Measurements from ENCODE around the gene TMOD2.

The TMOD2 gene

GRCh38 chr15:51752888-51753287, 1.5 kb downstream of the TMOD2 start:
- Histone ChIP-seq H3K9me2 (replicated peaks; ENCODE audit: low read depth, low read length) (no peaks in the 10 kb centered on the region), H2AFZ (ENCODE audit: low read length) (no peak overlapping the region), H3K27me3 (ENCODE audit: insufficient read depth, low read length, poor library complexity, severe bottlenecking) (no peaks in the 10 kb centered on the region), H3F3A (ENCODE audit: low read depth) (no peaks in the 10 kb centered on the region), H3K4me1 (ENCODE audit: insufficient read depth, low read length, poor library complexity, severe bottlenecking) (peaks cover 45% of the 10 kb centered on the region), H3K9ac (ENCODE audit: low read depth, low read length, poor library complexity, severe bottlenecking) (no peak overlapping the region), H4K20me1 (ENCODE audit: insufficient read depth, low read length, poor library complexity, severe bottlenecking) (no peaks in the 10 kb centered on the region), H3K4me2 (ENCODE audit: low read depth, low read length, poor library complexity, severe bottlenecking) (peak overlapping the region; percentile 93), H3K79me2 (ENCODE audit: insufficient read depth, low read length) (peaks cover 27% of the 10 kb centered on the region), H3K9me3 (ENCODE audit: insufficient read depth, low read depth, low read length) (no peaks in the 10 kb centered on the region), H3K4me3 (ENCODE audit: low read length, poor library complexity, severe bottlenecking) (peak overlapping the region; percentile 82), H3K36me3 (ENCODE audit: insufficient read depth, low read length) (no peaks in the 10 kb centered on the region)
- no peak for TF ChIP-seq CTCF (conservative IDR thresholded peaks at IDR 0.05; ENCODE audit: low read length)
- no peak for TF ChIP-seq EZH2phosphoT487 (IDR thresholded peaks at IDR 0.05; ENCODE audit: borderline replicate concordance)

GRCh38 chr15:51754267-51754666, 2.9 kb downstream of the TMOD2 start:
- no peaks in the 10 kb centered on the region for H3K9me3 ChIP-seq (ENCODE audit: insufficient read depth, low read depth, low read length)
- peaks cover 41% of the 10 kb centered on the region for H3K4me1 ChIP-seq (ENCODE audit: insufficient read depth, low read length, poor library complexity, severe bottlenecking)
- no peaks in the 10 kb centered on the region for H3F3A ChIP-seq (ENCODE audit: low read depth)
- H3K36me3 ChIP-seq (ENCODE audit: insufficient read depth, low read length) = no peaks in the 10 kb centered on the region
- peak overlapping the region; percentile 93 for H3K4me2 ChIP-seq (ENCODE audit: low read depth, low read length, poor library complexity, severe bottlenecking)
- TF ChIP-seq EZH2phosphoT487 (IDR thresholded peaks at IDR 0.05; ENCODE audit: borderline replicate concordance) = no peak
- TF ChIP-seq CTCF (conservative IDR thresholded peaks at IDR 0.05; ENCODE audit: low read length) = no peak
- H3K27me3 ChIP-seq (ENCODE audit: insufficient read depth, low read length, poor library complexity, severe bottlenecking) = no peaks in the 10 kb centered on the region
- no peaks in the 10 kb centered on the region for H3K9me2 ChIP-seq (replicated peaks; ENCODE audit: low read depth, low read length)
- H3K79me2 ChIP-seq (ENCODE audit: insufficient read depth, low read length) = peaks cover 27% of the 10 kb centered on the region
- peak overlapping the region; percentile 33 for H3K4me3 ChIP-seq (ENCODE audit: low read length, poor library complexity, severe bottlenecking)
- no peaks in the 10 kb centered on the region for H4K20me1 ChIP-seq (ENCODE audit: insufficient read depth, low read length, poor library complexity, severe bottlenecking)
- H3K9ac ChIP-seq (ENCODE audit: low read depth, low read length, poor library complexity, severe bottlenecking) = no peak overlapping the region
- H2AFZ ChIP-seq (ENCODE audit: low read length) = no peak overlapping the region

GRCh38 chr15:51755790-51756189, 4.4 kb downstream of the TMOD2 start:
- no peaks in the 10 kb centered on the region for H4K20me1 ChIP-seq (ENCODE audit: insufficient read depth, low read length, poor library complexity, severe bottlenecking)
- H2AFZ ChIP-seq (ENCODE audit: low read length) = 0 out of 2 replicates have a peak overlapping the region, but pooled peaks have one; percentile 15
- H3K36me3 ChIP-seq (ENCODE audit: insufficient read depth, low read length) = no peaks in the 10 kb centered on the region
- H3K9me2 ChIP-seq (replicated peaks; ENCODE audit: low read depth, low read length) = no peaks in the 10 kb centered on the region
- H3K4me2 ChIP-seq (ENCODE audit: low read depth, low read length, poor library complexity, severe bottlenecking) = peak overlapping the region; percentile 68
- no peaks in the 10 kb centered on the region for H3F3A ChIP-seq (ENCODE audit: low read depth)
- H3K79me2 ChIP-seq (ENCODE audit: insufficient read depth, low read length) = peaks cover 27% of the 10 kb centered on the region
- peak overlapping the region; percentile 15 for H3K4me3 ChIP-seq (ENCODE audit: low read length, poor library complexity, severe bottlenecking)
- H3K4me1 ChIP-seq (ENCODE audit: insufficient read depth, low read length, poor library complexity, severe bottlenecking) = peaks cover 39% of the 10 kb centered on the region
- no peak overlapping the region for H3K9ac ChIP-seq (ENCODE audit: low read depth, low read length, poor library complexity, severe bottlenecking)
- no peaks in the 10 kb centered on the region for H3K9me3 ChIP-seq (ENCODE audit: insufficient read depth, low read depth, low read length)
- no peak for TF ChIP-seq CTCF (conservative IDR thresholded peaks at IDR 0.05; ENCODE audit: low read length)
- TF ChIP-seq EZH2phosphoT487 (IDR thresholded peaks at IDR 0.05; ENCODE audit: borderline replicate concordance) = no peak
- H3K27me3 ChIP-seq (ENCODE audit: insufficient read depth, low read length, poor library complexity, severe bottlenecking) = no peaks in the 10 kb centered on the region

Data from Loucy (cell line).